Activated CD4-positive, CD25-positive, alpha-beta regulatory T cell treated with anti-CD3 and anti-CD28 coated beads, Interleukin-2, amount 50 U/mL, for 16 hours (primary cell): ENCODE results near the gene MYO1D.
"Not testable (repeated sequence)": the region's sequence is repeated elsewhere in the genome, so short reads cannot be mapped to it uniquely, and the experiment has no call there.

Source experiments
- DNase-seq: peaks from one replicate; pipeline ENCODE4 v3.0.0-alpha.2; 2020; ENCODE audit warnings: low read depth, low spot score

Gene MYO1D

GRCh38 chr17:32855620-32856019 lies 21.3 kb downstream of the MYO1D start:
- no peak for DNase-seq

DNA sequence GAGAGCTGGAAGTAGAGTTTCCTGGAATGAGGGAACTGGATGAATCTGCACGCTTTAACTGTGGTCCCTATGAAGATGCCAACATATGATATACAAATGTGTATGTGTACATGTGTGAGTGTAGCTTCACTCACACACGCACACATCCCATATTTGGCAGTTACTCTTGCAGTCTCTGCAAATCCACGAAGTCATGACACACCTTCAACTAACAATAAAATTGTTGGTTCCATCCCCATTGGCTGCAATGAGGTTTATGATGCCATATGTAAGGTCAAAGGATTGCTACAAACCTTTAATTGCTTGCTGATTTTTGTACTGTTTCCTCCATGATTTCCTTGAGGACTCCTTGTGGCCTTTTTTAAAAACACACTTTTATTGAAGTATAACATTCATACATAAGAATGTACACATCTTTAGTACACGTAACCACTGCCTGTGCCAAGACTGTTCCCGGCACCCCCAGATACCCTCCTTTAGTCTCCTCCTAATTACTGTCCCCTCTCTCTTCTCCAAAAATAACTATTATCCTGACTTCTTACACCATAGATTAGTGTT lies 22.0 kb downstream of the MYO1D start:
- no peak for DNase-seq

DNA sequence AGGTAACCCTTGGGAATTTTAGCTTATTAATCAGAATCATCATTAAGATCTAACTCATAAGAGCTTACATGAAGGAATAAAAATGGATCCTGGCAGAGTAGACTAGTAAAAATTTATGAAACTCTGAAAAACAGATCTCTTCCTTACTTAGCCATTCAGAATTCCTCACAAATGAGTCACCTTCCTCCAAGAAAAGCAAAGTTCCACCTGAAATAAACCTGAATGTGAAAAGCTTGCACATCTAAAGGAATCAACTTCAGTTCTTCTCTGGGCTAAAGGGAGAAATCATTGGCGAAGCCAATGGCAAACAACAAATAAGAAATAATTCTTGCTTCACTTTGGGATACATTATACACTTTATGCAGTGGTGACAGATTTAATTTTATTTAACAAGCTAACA lies 22.7 kb downstream of the MYO1D start:
- no peak for DNase-seq

DNA sequence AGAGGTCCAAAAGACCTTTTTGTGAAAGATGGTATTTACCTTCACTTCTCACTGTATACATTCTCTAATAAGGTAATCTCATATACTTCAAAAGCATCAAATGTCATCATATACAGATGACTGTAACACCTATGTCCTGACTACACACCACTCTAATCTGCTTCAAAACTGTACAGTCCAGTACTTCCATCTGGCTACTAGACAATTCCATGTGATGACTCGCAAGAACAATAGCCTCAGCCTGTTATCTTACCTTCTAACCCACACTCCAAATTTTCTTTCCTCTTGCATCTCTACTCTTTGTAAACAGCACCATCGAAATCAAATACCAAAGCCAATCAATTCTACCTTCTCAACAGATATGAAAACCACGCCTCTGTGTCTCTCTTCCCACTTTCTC lies 24.1 kb downstream of the MYO1D start:
- no peak for DNase-seq

- DNase-seq, result no peak
Measured at GRCh38 chr17:32849879-32850278, 27.0 kb downstream of the MYO1D start.

DNA sequence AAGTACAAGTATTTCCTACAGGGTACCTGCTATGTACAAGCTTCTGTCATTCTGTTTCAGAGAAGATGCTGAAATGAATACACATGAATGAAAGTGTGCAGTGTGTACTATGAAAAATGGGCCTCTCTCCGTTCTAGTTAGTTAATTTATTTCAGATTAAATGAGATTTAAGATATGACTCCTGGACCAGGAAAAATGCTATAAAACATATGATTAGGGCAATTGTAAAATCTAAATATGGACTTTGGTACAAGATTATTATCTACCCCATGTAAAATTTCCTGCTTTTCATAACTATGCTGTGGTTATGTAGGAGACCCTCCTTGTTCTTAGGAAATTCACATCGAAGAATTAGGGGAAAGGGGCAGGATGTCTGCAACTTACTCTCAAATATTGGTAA lies 28.9 kb downstream of the MYO1D start:
- DNase-seq, result no peak

DNA sequence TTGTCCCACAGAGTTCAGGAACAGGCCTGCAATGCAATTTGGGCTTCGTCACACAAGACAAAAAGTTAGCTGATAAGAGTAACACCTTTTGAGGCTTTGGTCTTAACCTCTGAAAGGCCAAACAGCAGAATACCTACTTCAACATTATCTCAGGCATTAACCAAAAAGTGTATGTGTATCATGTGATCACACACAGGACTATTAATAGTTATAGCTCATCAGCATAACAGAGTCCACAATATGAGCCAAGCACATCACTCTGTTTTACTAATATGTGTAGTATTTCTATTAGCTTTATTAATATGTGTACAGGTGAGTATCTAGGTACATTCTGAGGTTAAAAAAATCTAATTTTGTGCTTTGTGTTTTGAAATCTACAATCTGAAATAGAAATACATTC lies 30.8 kb downstream of the MYO1D start:
- DNase-seq, result no peak

DNA sequence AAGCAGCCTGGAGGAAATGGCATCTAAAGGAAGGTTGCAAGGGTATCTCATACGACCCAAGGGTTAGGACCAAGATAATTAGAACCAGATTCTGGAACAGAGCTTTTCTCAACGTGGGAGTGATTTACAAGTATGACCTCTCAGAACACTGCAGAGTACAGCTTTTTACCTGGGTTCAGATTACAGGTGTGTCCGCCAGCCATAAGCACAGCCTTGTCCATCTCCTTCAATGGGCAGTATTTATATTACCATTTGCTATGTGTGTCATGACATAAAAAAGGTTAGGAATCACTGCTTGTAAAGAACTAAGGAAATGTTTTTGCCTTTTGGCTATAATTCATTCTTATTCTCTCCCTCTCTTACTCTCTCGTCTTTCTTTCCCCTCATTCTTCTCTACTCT lies 36.7 kb downstream of the MYO1D start:
- no peak for DNase-seq

DNA sequence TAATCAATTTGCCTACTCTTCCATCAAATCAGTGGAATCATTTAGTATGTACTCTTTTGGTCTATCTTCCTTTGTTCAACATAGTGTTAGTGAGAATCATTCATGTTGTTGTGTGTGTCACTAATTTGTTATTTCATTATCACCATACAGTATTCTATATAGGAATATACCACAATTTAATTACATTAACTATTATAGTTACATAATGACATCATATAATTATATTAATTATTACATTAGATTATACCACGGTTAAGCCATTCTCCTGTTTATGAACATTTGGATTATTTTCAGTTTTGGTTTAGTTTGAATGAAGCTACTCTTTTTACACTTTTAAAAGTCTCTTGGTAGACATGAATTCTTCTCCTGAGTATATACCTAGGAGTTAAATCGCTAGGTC lies 40.4 kb downstream of the MYO1D start:
- no peak for DNase-seq

DNA sequence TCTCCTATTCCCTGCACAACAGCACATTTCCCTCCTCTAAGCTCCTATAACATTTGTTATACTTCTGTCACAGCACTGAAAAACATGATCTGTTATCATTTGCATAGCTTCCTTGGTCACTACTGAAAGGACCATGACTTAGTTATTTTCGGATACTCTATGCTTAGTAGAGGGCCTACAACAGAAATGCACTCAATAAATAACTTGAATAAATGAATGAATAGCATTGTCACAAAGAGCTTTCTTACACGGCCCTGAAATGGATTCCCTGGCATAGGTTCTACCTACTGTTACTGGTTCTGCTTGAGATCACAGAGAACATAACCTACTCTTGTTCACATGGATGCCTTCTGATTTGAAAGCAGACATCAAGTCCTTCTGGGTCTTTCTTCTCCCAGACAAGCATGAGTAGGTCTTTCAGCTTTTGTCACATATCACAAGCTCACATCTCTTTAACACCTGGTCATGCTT lies 41.6 kb downstream of the MYO1D start:
- DNase-seq, result no peak

DNA sequence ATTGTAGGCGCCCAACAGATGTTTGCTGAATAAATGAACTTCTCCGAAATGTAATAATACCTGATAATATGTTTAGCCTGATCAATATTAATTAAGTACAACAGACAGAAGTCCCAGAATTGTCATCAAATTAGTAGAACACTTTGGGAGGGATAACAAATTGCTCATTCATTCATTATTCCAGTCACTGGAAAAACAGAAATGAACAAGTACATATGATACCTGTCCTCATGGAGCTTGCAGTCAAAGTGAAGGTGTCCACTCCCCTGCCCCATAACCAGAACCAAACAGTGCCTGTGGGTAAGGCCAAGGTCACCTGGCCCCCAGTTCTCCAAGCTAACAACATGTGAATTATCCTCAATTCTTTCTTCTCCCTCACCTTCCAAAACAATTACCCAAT lies 42.8 kb downstream of the MYO1D start:
- no peak for DNase-seq

- DNase-seq, result no peak
Measured at GRCh38 chr17:32833526-32833925, 43.4 kb downstream of the MYO1D start.

GRCh38 chr17:32833076-32833475 lies 43.8 kb downstream of the MYO1D start:
- DNase-seq, result no peak

GRCh38 chr17:32831627-32832243 lies 45.2 kb downstream of the MYO1D start:
- DNase-seq, result no peak

DNA sequence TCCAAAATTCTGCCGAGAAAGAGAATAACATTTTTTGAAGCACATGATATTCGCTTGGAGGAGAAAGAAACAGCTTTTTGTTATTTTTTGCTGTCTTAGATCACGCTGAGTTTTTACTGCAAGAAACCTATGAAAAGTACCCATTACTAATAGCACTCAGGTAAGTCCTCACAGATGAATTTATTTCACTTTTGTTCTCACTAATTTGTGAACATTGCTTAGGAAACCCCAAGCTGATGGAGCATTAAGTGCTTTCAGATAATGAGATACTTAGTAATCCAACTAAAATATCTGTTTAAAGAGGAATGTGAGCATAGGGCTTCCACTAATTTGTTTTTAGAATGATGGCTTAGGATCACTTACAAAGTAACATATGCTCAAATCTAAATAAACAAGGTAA lies 45.7 kb downstream of the MYO1D start:
- no peak for DNase-seq

DNA sequence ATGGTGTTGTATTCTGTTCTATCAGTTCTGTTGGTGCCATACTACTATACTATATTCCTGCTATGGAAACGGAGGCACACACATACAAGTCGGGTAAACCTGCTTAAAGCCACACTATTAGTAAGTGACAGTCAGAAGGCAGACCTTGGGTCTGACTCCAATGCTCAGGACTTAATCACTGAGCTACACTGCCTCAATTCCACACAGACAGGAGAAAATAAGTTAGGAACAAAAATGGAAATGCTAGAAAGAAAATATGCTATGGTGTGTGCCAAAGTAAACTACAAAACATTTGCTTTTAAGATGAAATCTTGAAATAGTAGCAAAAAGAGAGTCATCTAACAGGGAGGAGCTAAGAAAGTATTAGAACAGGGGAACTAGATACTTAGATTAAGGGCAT lies 48.1 kb downstream of the MYO1D start:
- DNase-seq, result no peak

- DNase-seq, result no peak
Measured at GRCh38 chr17:32827227-32827626, 49.7 kb downstream of the MYO1D start.

GRCh38 chr17:32826076-32826475 lies 50.8 kb downstream of the MYO1D start:
- no peak for DNase-seq

GRCh38 chr17:32824334-32824733 lies 52.6 kb downstream of the MYO1D start:
- no peak for DNase-seq

GRCh38 chr17:32822996-32823395 lies 53.9 kb downstream of the MYO1D start:
- no peak for DNase-seq

DNA sequence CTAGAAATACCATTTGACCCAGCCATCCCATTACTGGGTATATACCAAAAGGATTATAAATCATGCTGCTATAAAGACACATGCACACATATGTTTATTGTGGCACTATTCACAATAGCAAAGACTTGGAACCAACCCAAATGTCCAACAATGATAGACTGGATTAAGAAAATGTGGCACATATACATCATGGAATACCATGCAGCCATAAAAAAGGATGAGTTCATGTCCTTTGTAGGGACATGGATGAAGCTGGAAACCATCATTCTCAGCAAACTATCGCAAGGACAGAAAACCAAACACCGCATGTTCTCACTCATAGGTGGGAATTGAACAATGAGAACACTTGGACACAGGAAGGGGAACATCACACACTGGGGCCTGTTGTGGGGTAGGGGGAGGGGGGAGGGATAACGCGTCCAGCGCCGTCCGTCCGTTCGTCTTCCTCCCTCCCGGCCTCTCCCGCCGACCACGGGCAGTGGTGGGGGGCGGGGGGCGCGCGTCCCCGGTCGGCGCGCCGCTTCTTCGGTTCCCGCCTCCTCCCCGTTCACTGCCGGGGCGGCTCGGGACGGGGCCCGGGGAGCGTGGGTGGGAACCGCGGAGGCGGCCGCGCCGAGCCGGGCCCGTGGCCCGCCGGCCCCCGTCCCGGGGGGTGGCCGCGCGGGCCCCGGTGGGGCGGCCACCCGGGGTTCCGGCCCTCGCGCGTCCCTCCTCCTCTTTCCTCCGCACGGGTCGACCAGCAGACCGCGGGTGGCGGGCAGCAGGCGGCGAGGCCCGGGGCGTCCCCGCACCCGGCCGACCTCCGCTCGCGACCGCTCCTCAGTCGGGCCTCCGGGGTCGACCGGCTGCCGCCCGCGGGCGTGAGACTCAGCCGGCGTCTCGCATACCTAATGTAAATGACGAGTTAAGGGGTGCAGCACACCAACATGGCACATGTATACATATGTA lies 54.7 kb downstream of the MYO1D start:
- not testable (repeated sequence) for DNase-seq

DNA sequence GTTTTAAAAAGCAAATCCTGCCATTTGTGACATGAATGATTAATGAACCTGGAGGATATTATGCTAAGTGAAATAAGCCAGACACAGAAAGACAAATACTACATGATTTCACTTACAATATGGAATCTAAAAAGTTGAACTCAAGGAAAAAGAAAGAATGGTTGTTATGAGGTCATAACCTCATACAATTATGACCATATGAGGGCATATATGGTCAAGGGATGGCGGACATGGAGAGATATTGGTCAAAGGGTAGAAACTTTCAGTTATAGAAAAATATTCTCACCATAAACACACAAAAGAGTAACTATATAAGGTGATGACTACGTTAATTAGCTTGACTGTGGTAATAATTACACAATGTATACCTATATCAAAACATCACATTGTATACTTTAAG lies 56.5 kb downstream of the MYO1D start:
- DNase-seq, result no peak

DNA sequence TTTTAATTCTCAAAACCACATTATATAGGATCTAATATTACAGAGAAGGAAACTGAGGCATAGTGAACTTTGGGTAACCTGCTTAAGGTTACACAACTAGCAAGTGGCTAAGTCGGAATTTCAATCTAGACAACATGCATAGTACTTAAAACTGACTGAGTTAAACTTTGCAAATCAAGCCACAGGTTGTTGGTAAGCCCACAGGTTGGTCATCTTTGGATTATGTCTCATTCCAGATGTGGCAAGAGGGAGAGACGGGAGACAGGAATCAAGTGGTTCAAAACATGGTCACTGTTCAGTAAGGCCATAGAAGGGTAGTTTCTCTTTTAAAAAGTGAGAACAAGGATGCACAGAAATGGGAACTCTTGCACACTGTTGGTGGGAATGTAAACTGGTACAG lies 57.1 kb downstream of the MYO1D start:
- no peak for DNase-seq
